PFSK-1 (cell line): Measurements from ENCODE around the gene NOVA1.

ENCODE experiments used
- POLR2AphosphoS5 ChIP-seq: IDR thresholded peaks from 2 replicates; pipeline ENCODE4 v1.6.1; 2012; ENCODE audit warnings: low read depth, mild to moderate bottlenecking, control low read depth, low read length, moderate library complexity
- SIN3A ChIP-seq: IDR thresholded peaks from 2 replicates; pipeline ENCODE4 v1.6.1; 2012; ENCODE audit warnings: mild to moderate bottlenecking, low read length, moderate library complexity, borderline replicate concordance; ENCODE audit not compliant: insufficient read depth
- TAF1 ChIP-seq: IDR thresholded peaks from 2 replicates; pipeline ENCODE4 v1.6.1; 2012; ENCODE audit warnings: low read length, control low read depth, borderline replicate concordance; ENCODE audit not compliant: insufficient read depth
- TF ChIP-seq, protein P1 (sequence below), 2 experiments: IDR thresholded peaks; 2 replicates each; pipeline versions ENCODE4 v1.6.1 to v1.8.0; 2011 to 2012; ENCODE audit warnings: low read depth in 2 of 2, low read length in 2 of 2, control low read depth in 1 of 2, inconsistent platforms in 1 of 2, mild to moderate bottlenecking in 1 of 2, moderate library complexity in 1 of 2; ENCODE audit not compliant: insufficient read depth in 1 of 2

- TF ChIP-seq POLR2AphosphoS5 (no peak), SIN3A (no peak), TAF1 (no peak)
- TF ChIP-seq, protein P1, sequence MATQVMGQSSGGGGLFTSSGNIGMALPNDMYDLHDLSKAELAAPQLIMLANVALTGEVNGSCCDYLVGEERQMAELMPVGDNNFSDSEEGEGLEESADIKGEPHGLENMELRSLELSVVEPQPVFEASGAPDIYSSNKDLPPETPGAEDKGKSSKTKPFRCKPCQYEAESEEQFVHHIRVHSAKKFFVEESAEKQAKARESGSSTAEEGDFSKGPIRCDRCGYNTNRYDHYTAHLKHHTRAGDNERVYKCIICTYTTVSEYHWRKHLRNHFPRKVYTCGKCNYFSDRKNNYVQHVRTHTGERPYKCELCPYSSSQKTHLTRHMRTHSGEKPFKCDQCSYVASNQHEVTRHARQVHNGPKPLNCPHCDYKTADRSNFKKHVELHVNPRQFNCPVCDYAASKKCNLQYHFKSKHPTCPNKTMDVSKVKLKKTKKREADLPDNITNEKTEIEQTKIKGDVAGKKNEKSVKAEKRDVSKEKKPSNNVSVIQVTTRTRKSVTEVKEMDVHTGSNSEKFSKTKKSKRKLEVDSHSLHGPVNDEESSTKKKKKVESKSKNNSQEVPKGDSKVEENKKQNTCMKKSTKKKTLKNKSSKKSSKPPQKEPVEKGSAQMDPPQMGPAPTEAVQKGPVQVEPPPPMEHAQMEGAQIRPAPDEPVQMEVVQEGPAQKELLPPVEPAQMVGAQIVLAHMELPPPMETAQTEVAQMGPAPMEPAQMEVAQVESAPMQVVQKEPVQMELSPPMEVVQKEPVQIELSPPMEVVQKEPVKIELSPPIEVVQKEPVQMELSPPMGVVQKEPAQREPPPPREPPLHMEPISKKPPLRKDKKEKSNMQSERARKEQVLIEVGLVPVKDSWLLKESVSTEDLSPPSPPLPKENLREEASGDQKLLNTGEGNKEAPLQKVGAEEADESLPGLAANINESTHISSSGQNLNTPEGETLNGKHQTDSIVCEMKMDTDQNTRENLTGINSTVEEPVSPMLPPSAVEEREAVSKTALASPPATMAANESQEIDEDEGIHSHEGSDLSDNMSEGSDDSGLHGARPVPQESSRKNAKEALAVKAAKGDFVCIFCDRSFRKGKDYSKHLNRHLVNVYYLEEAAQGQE (IDR thresholded peaks at IDR 0.05; ENCODE audit: insufficient read depth in 1 of 2, low read depth in 2 of 2, low read length in 2 of 2) = no peak
These were observed 154.2 kb downstream of the NOVA1 start for GRCh38 chr14:26443654-26444053.
